SW 1271 (cell line): ENCODE measurements around the gene POLN.
"Not testable (repeated sequence)": the region's sequence is repeated elsewhere in the genome, so short reads cannot be mapped to it uniquely, and the experiment has no call there.

Experiments
- DNase-seq, 2 experiments: peaks; one replicate each; lab custom pipeline; 2025; lab: John Stamatoyannopoulos, UW

POLN gene

DNA sequence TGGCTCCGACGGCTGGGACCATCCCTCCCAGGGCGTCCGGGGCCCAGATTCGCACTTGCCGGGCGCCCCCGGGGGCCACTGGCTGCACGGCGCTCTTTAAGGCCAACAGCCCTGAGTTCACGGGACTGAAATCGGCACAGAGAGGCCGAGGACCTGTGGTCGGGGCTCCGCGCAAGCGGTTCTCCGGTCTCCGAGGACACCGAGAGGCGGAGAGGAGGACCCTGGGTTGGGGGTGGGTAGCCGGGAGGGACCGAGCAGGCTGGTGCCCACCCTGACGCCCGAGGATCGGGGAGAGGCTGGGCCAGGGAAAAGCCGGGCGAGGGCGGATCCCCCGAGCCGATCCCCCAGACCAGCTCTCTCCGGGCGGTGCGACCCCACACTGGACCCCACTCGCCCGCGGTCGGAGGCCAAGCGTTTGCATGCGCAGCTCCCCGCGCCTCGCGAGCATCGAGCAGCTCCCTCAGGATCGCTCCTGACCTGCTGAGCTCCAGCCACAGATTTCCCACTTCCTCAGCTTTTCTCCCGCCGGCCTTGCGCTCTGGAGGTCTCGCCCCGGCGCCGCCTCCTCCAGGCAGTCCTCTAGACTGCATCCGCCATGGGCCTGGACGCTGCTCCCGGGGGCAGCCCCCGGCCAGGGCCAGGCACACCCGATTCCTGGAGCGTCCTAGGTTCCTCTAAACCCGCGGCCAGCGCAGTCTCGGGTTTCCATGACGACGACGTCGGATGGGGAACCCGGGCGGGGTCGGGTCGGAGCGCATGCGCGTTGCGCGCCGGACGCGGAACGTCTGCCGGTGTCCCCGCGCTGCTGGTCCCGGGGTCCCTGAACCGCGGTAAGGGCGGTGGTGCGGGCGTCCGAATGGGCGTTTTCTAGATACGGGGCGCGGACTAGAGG, 200.4 kb downstream of the POLN start:
- DNase-seq, result peak; percentile 64 to 79

DNA sequence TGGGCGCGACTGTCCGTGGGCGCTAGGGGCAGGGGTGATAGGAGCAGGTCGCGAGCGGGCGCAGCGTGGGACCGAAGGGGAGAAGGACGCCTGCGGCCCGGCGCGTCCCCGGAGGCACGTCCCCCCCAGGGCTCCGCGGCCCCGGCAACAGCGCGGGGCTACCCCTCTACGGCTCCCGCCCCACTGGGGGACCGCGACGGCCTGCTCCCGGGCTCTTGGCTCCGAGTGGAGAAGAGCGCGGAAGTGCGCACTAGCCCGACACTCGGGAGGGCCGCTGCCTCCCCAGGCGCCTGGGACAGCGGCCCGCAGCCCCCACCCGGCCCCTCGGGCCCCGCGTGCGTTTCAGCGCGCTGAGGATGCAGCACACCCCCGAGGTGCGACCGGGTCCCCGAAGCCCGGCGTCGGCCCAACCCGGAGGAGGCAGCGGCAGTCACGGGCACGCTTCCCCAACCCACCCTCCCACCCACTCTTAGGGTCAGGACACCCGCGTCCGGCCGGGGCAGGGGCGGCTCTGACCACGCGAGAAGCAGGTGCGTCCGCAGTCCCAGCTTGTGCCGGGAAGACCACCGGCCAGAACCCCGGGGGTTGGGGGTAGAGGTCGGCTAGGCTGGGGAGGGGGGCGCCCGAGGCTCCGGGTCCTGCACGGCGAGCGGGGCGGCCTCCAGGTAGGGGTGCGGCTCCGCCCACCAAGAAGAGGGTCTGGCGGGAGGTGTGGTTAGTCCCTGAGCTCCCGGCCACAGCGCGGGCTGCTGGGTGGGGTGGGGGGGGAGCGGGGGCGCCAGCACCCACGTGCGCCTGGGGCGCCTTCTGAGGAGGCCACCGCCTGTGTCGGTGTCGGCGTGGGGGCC, 201.3 kb downstream of the POLN start:
- DNase-seq, result no peak

DNA sequence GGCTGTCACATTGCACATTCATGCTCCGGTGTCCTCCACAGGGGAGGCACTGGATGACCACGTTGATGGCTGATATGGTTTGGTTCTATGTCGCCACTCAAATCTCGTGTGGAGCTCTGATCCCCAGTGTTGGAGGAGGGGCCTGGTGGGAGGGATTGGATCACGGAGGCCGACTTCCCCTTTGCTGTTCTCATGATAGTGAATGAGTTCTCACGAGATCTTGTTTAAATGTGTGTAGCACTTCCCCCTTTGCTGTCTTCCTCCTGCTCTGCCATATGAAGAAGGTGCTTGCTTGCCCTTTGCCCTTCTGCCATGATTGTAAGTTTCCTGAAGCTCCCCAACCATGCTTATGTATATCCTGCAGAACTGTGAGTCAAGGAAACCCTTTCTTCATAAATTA, 205.1 kb downstream of the POLN start:
- no peak for DNase-seq

DNA sequence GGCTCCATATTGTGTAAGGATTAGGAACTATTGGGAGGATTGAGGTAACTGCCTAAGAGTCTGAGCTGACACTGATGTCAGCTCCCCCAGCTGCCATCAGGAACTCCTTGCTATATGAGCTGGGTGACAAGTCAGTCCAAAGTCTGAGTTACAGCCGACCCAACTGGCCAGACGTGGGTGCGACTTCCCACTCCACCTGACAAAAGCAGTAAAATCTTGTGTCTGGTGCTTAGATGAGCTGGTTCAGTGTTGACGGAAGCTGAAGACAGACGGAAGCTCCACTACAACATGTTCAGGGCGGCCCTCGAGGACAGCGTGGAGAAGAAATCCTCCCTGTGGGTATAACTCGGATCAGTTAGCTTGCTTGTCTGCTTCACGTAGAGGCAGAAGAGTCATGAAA, 205.6 kb downstream of the POLN start:
- DNase-seq, result no peak

DNA sequence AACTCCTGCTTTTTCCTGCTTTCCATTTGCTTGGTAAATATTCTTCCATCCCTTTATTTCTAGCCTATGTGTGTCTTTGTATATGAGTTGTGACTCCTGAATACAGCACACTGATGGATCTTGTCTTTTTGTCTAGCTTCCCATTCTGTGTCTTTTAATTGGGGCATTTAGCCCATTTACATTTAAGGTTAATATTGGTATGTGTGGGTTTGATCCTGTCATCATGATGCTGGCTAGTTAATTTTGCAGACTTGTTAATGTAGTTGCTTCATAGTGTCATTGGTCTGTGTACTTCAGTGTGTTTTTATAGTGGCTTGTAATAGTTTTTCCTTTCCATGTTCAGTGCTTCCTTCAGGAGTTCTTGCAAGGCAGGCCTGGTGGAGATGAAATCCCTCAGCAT, 210.8 kb downstream of the POLN start:
- not testable (repeated sequence) for DNase-seq

DNA sequence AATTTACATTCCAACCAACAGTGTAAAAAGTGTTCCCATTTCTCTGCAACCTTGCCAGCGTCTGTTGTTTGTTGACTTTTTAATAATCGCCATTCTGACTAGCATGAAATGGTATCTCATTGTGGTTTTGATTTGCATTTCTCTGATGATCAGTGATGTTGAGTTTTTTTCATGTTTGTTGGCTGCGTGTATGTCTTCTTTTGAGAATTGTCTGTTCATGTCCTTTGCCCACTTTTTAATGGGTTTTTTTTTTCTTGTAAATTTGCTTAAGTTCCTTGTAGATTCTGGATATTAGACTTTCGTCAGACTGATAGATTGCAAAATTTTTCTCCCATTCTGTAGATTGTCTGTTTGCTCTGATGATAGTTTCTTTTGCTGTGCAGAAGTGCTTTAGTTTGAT, 214.8 kb downstream of the POLN start:
- DNase-seq, result not testable (repeated sequence)

DNA sequence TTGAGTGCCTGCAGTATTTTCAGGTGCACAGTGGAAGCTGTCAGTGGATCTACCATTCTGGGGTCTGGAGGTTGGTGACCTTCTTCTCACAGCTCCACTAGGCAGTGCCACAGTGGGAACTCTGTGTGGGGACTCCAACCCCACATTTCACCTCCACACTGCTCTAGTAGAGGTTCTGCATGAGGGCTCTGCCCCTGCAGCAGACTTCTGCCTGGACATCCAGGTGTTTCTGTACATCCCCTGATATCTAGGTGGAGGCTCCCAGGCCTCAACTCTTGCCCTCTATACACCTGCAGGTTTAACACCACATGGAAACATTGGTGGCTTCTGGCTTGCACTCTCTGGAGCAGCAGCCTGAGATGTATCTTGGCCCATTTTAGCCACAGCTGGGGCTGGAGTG, 216.1 kb downstream of the POLN start:
- DNase-seq, result no peak

DNA sequence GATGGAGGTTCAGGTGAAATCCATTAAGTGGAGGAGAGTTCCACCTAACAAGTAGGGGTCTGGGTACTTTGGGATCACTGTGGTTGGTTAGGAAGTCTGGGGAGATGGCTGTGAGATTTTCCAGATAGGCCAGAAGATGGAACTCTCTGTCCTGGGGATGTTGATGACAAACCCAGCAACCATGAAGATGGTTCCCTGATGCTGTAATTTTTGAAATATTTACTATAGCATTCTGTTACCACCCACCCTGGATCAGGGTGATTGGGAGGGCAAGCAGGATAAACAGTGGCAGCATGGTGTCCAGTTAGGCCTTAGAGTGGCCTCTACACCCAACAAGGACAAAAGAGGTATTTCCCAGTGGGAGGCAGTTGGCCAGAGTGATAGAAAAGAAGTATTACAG, 217.2 kb downstream of the POLN start:
- DNase-seq, result no peak
